ENCODE results near the gene RYR2. TPM values are rescaled to one million over a fixed set of nuclear protein-coding genes. Genes with fewer than 3 reads are reported as not detected.

RYR2 gene
- total and polyA plus RNA-seq, 2 donors (not counting 1 experiment from before 2014, with no cell fraction given): not detected

DNA sequence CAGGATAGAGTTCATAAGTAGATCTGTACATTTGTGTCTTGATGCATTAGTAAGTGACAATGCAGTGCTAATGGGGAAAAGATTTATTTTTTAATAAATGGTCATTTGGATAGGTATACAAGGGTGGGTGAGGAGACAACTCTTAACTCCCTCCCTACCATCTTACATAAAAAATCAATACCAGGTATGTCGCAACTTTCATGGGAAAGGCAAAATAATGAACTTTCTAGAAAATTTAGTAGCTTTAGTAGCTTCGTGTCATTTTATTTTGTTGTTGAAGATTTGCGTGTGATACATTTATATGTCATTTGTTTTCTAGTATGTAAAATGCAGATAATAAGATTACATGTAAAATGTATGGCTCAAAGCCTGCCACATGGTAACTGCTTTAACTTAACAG lies 310.8 kb downstream of the RYR2 start:
- no peaks in the 10 kb centered on the region for H3K27me3 ChIP-seq (replicated peaks in 1 of 4; ENCODE audit: control extremely low read depth in 1 of 4, control insufficient read depth in 3 of 4, insufficient read depth in 4 of 4, low read length in 3 of 4)
- H3K4me2 ChIP-seq (replicated peaks; ENCODE audit: low read depth, low read length, poor library complexity, severe bottlenecking): no peak overlapping the region
- POLR2A ChIA-PET: no interaction called here
- no peak for DNase-seq
- H3K9ac ChIP-seq (ENCODE audit: low read length): no peak overlapping the region
- no peak for ATAC-seq (ENCODE audit: low read depth)
- no peak overlapping the region for H3K4me3 Mint-ChIP-seq
- no peaks in the 10 kb centered on the region for H3K4me1 ChIP-seq (ENCODE audit: control insufficient read depth in 2 of 2, insufficient read depth in 2 of 2, low read length in 2 of 2)
- no peaks in the 10 kb centered on the region for H3K79me2 ChIP-seq (ENCODE audit: control insufficient read depth, insufficient read depth, low read length)
- H3K4me3 ChIP-seq (ENCODE audit: control extremely low read depth in 1 of 5, extremely low read depth in 1 of 5, insufficient read depth in 1 of 5, low read depth in 2 of 5, low read length in 4 of 5): no peak overlapping the region
- H3K27me3 Mint-ChIP-seq: no peaks in the 10 kb centered on the region
- TF ChIP-seq EZH2 (IDR thresholded peaks at IDR 0.05; ENCODE audit: borderline replicate concordance, insufficient read depth, low read depth, low read length, poor library complexity, severe bottlenecking): no peak
- TF ChIP-seq, protein P1, sequence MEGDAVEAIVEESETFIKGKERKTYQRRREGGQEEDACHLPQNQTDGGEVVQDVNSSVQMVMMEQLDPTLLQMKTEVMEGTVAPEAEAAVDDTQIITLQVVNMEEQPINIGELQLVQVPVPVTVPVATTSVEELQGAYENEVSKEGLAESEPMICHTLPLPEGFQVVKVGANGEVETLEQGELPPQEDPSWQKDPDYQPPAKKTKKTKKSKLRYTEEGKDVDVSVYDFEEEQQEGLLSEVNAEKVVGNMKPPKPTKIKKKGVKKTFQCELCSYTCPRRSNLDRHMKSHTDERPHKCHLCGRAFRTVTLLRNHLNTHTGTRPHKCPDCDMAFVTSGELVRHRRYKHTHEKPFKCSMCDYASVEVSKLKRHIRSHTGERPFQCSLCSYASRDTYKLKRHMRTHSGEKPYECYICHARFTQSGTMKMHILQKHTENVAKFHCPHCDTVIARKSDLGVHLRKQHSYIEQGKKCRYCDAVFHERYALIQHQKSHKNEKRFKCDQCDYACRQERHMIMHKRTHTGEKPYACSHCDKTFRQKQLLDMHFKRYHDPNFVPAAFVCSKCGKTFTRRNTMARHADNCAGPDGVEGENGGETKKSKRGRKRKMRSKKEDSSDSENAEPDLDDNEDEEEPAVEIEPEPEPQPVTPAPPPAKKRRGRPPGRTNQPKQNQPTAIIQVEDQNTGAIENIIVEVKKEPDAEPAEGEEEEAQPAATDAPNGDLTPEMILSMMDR (IDR thresholded peaks at IDR 0.05): no peak
- no peak overlapping the region for H2AFZ ChIP-seq (ENCODE audit: insufficient read depth, low read depth, low read length, poor library complexity, severe bottlenecking)
- H3K9me3 ChIP-seq (ENCODE audit: control extremely low read depth in 1 of 3, control insufficient read depth in 2 of 3, insufficient read depth in 1 of 3, low read length in 2 of 3): no peaks in the 10 kb centered on the region
- no peak overlapping the region for H3K27ac Mint-ChIP-seq
- no peaks in the 10 kb centered on the region for H3K9me3 Mint-ChIP-seq (ENCODE audit: insufficient read depth)
- CTCF ChIA-PET: no interaction called here
- intact Hi-C loops (cut with micrococcal nuclease): no loop called here
- H4K20me1 ChIP-seq (ENCODE audit: control insufficient read depth, insufficient read depth, low read length, poor library complexity, severe bottlenecking): no peaks in the 10 kb centered on the region
- no peaks in the 10 kb centered on the region for H3K4me1 Mint-ChIP-seq
- H3K27ac ChIP-seq (ENCODE audit: low read length in 2 of 2): no peak overlapping the region
- no CpG with 5 or more reads among the region's 3 CpGs for WGBS (ENCODE audit: insufficient coverage)
- H3K36me3 ChIP-seq (replicated peaks in 1 of 2; ENCODE audit: control extremely low read depth in 1 of 2, control insufficient read depth in 1 of 2, extremely low read depth in 1 of 2, insufficient read depth in 2 of 2, low read length in 1 of 2): no peaks in the 10 kb centered on the region

- POLR2A ChIA-PET: no interaction called here
- Histone ChIP-seq H3K27ac (ENCODE audit: low read length in 2 of 2) (no peak overlapping the region), H3K79me2 (ENCODE audit: control insufficient read depth, insufficient read depth, low read length) (no peaks in the 10 kb centered on the region), H3K4me1 (ENCODE audit: control insufficient read depth in 2 of 2, insufficient read depth in 2 of 2, low read length in 2 of 2) (no peaks in the 10 kb centered on the region), H2AFZ (ENCODE audit: insufficient read depth, low read depth, low read length, poor library complexity, severe bottlenecking) (no peak overlapping the region), H3K36me3 (replicated peaks in 1 of 2; ENCODE audit: control extremely low read depth in 1 of 2, control insufficient read depth in 1 of 2, extremely low read depth in 1 of 2, insufficient read depth in 2 of 2, low read length in 1 of 2) (no peaks in the 10 kb centered on the region), H3K4me2 (replicated peaks; ENCODE audit: low read depth, low read length, poor library complexity, severe bottlenecking) (no peak overlapping the region), H4K20me1 (ENCODE audit: control insufficient read depth, insufficient read depth, low read length, poor library complexity, severe bottlenecking) (no peaks in the 10 kb centered on the region), H3K9ac (ENCODE audit: low read length) (no peak overlapping the region), H3K9me3 (ENCODE audit: control extremely low read depth in 1 of 3, control insufficient read depth in 2 of 3, insufficient read depth in 1 of 3, low read length in 2 of 3) (no peaks in the 10 kb centered on the region), H3K4me3 (ENCODE audit: control extremely low read depth in 1 of 5, extremely low read depth in 1 of 5, insufficient read depth in 1 of 5, low read depth in 2 of 5, low read length in 4 of 5) (no peak overlapping the region), H3K27me3 (replicated peaks in 1 of 4; ENCODE audit: control extremely low read depth in 1 of 4, control insufficient read depth in 3 of 4, insufficient read depth in 4 of 4, low read length in 3 of 4) (no peaks in the 10 kb centered on the region)
- H3K27me3 Mint-ChIP-seq: no peaks in the 10 kb centered on the region
- no peaks in the 10 kb centered on the region for H3K9me3 Mint-ChIP-seq (ENCODE audit: insufficient read depth)
- TF ChIP-seq, protein P1 (IDR thresholded peaks at IDR 0.05): no peak
- TF ChIP-seq EZH2 (IDR thresholded peaks at IDR 0.05; ENCODE audit: borderline replicate concordance, insufficient read depth, low read depth, low read length, poor library complexity, severe bottlenecking): no peak
- intact Hi-C loops (cut with micrococcal nuclease): no loop called here
- no CpG with 5 or more reads among the region's 4 CpGs for WGBS (ENCODE audit: insufficient coverage)
- no peak for ATAC-seq (ENCODE audit: low read depth)
- H3K4me3 Mint-ChIP-seq: no peak overlapping the region
- H3K27ac Mint-ChIP-seq: no peak overlapping the region
- DNase-seq: no peak
- no peaks in the 10 kb centered on the region for H3K4me1 Mint-ChIP-seq
- CTCF ChIA-PET: no interaction called here
Measured at GRCh38 chr1:237353918-237354317, 311.9 kb downstream of the RYR2 start.
